ENCODE results near the gene ARID5B. TPM values are rescaled to one million over a fixed set of nuclear protein-coding genes. Genes with fewer than 3 reads are reported as not detected.

Gene ARID5B
- total and polyA plus RNA-seq, 2 donors (not counting 1 experiment from before 2014, with no cell fraction given), result 118 to 145 TPM

- no peak for DNase-seq (ENCODE audit: low read depth in 2 of 2)
- H3K9ac ChIP-seq (ENCODE audit: insufficient read depth, low read length), result no peak overlapping the region
- no peak overlapping the region for H3K4me3 ChIP-seq (replicated peaks in 1 of 4; ENCODE audit: control extremely low read depth in 1 of 4, insufficient read depth in 1 of 4, low read depth in 3 of 4, low read length in 4 of 4)
- peaks cover 2% of the 10 kb centered on the region for H3K4me1 ChIP-seq (ENCODE audit: control insufficient read depth, extremely low read depth, insufficient read depth, low read length)
- H3K79me2 ChIP-seq (ENCODE audit: control insufficient read depth, insufficient read depth, low read length), result peaks cover 27% of the 10 kb centered on the region
- no peak overlapping the region for H3K4me2 ChIP-seq (ENCODE audit: extremely low read depth, insufficient read depth, low read length)
- TF ChIP-seq EZH2 (IDR thresholded peaks at IDR 0.05; ENCODE audit: low read length, missing control alignments) (no peak), CTCF (conservative IDR thresholded peaks at IDR 0.05 in 1 of 2, IDR thresholded peaks at IDR 0.05 in 1 of 2; ENCODE audit: low read depth in 1 of 2, low read length in 2 of 2) (no peak)
- peaks cover 4% of the 10 kb centered on the region for H3K36me3 ChIP-seq (ENCODE audit: control insufficient read depth, insufficient read depth, low read length)
- H3K27me3 ChIP-seq (ENCODE audit: control insufficient read depth, insufficient read depth, low read length), result no peaks in the 10 kb centered on the region
- no peak overlapping the region for H3K27ac ChIP-seq (ENCODE audit: insufficient read depth, low read length)
- no peaks in the 10 kb centered on the region for H4K20me1 ChIP-seq (ENCODE audit: control insufficient read depth, extremely low read depth, insufficient read depth, low read length)
- no peak overlapping the region for H2AFZ ChIP-seq (ENCODE audit: low read length)
- H3K9me3 ChIP-seq (ENCODE audit: control insufficient read depth, insufficient read depth, low read depth, low read length), result no peaks in the 10 kb centered on the region
Observed at GRCh38 chr10:61958805-61959204, 57.3 kb downstream of the ARID5B start.

DNA sequence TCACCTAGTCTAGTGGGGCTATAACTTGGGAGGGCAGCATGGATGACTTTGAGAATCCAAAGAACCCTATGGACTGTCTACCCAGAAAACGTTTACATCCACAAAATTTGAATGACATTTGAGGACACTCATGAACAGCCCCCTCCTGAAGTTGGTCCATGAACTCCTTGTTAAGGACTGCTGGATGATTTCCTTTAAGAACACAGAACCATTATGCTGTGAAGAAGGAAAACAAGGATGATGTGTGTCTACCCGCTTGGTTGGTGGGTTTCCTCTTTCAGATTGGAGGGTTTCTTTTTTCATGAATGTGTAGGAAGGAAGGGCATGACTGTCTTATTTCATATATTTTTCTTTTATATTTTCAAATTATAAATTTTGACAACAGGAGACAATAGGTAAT lies 58.3 kb downstream of the ARID5B start:
- no peak for DNase-seq (ENCODE audit: low read depth in 2 of 2)
- H2AFZ ChIP-seq (ENCODE audit: low read length), result no peak overlapping the region
- no peaks in the 10 kb centered on the region for H4K20me1 ChIP-seq (ENCODE audit: control insufficient read depth, extremely low read depth, insufficient read depth, low read length)
- H3K4me1 ChIP-seq (ENCODE audit: control insufficient read depth, extremely low read depth, insufficient read depth, low read length), result peaks cover 5% of the 10 kb centered on the region
- no peak overlapping the region for H3K9ac ChIP-seq (ENCODE audit: insufficient read depth, low read length)
- H3K79me2 ChIP-seq (ENCODE audit: control insufficient read depth, insufficient read depth, low read length), result peaks cover 29% of the 10 kb centered on the region
- no peak overlapping the region for H3K27ac ChIP-seq (ENCODE audit: insufficient read depth, low read length)
- H3K4me2 ChIP-seq (ENCODE audit: extremely low read depth, insufficient read depth, low read length), result no peak overlapping the region
- peaks cover 4% of the 10 kb centered on the region for H3K36me3 ChIP-seq (ENCODE audit: control insufficient read depth, insufficient read depth, low read length)
- H3K27me3 ChIP-seq (ENCODE audit: control insufficient read depth, insufficient read depth, low read length), result no peaks in the 10 kb centered on the region
- H3K9me3 ChIP-seq (ENCODE audit: control insufficient read depth, insufficient read depth, low read depth, low read length), result no peaks in the 10 kb centered on the region
- TF ChIP-seq EZH2 (IDR thresholded peaks at IDR 0.05; ENCODE audit: low read length, missing control alignments), result no peak
- no peak for TF ChIP-seq CTCF (conservative IDR thresholded peaks at IDR 0.05 in 1 of 2, IDR thresholded peaks at IDR 0.05 in 1 of 2; ENCODE audit: low read depth in 1 of 2, low read length in 2 of 2)
- H3K4me3 ChIP-seq (replicated peaks in 1 of 4; ENCODE audit: control extremely low read depth in 1 of 4, insufficient read depth in 1 of 4, low read depth in 3 of 4, low read length in 4 of 4), result no peak overlapping the region

- TF ChIP-seq CTCF (conservative IDR thresholded peaks at IDR 0.05 in 1 of 2, IDR thresholded peaks at IDR 0.05 in 1 of 2; ENCODE audit: low read depth in 1 of 2, low read length in 2 of 2), result no peak
- TF ChIP-seq EZH2 (IDR thresholded peaks at IDR 0.05; ENCODE audit: low read length, missing control alignments), result no peak
- Histone ChIP-seq H3K36me3 (ENCODE audit: control insufficient read depth, insufficient read depth, low read length) (peaks cover 4% of the 10 kb centered on the region), H3K4me1 (ENCODE audit: control insufficient read depth, extremely low read depth, insufficient read depth, low read length) (peaks cover 5% of the 10 kb centered on the region), H3K4me3 (replicated peaks in 1 of 4; ENCODE audit: control extremely low read depth in 1 of 4, insufficient read depth in 1 of 4, low read depth in 3 of 4, low read length in 4 of 4) (no peak overlapping the region), H3K27ac (ENCODE audit: insufficient read depth, low read length) (no peak overlapping the region), H3K9me3 (ENCODE audit: control insufficient read depth, insufficient read depth, low read depth, low read length) (no peaks in the 10 kb centered on the region), H3K79me2 (ENCODE audit: control insufficient read depth, insufficient read depth, low read length) (peaks cover 29% of the 10 kb centered on the region), H4K20me1 (ENCODE audit: control insufficient read depth, extremely low read depth, insufficient read depth, low read length) (no peaks in the 10 kb centered on the region), H2AFZ (ENCODE audit: low read length) (no peak overlapping the region), H3K27me3 (ENCODE audit: control insufficient read depth, insufficient read depth, low read length) (no peaks in the 10 kb centered on the region), H3K4me2 (ENCODE audit: extremely low read depth, insufficient read depth, low read length) (no peak overlapping the region), H3K9ac (ENCODE audit: insufficient read depth, low read length) (no peak overlapping the region)
- DNase-seq (ENCODE audit: low read depth in 2 of 2), result no peak
Observed at GRCh38 chr10:61960396-61961120, 59.1 kb downstream of the ARID5B start.

Data from fibroblast of lung (primary cell).